ENCODE data around the gene BEAN1.

Gene BEAN1

DNA sequence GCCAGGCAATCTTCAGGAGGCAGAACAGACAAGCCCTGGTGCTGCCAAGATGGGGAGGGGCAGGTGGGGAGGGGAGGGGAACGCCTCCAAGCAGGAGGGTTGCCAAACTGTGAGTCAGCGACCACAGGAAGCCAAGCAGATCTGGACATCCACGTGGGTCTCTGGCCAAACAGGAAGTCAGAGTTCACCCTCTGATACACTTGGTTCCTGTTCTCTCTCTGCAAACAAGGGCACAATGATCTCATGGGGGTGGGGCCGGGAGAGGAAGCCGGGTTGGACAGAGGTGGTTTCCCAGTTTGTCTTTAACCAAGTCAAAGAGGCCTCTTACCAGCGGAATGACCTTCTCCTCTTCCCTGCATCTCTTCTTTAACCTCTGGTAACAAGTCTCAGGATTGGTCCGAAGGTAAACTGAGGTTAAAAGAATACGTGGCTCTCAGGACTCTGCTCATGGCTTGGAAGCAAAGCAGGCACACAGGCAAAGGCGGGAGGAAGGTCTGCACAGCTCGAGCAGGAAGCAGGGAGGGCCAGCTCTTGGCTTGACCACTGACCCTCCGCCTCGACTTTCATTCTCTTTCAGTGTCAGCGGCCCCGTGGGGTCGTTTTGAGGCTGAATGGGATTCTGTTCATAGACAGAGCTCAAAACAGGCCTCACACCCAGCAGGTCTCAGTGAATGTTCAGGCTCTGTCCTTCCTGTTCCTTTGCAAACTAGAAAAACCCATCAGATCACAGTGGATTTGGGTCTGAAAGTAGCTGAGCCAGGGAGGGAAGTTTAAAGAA lies 89.9 kb downstream of the BEAN1 start:
- TF ChIP-seq CTCF (IDR thresholded peaks at IDR 0.05; ENCODE audit: low read depth, low read length, missing control alignments): no peak
- peak; percentile 98 for DNase-seq (ENCODE audit: extremely low read depth, low read depth)
- H3K4me3 ChIP-seq (replicated peaks; ENCODE audit: low read depth, low read length): no peak overlapping the region

DNA sequence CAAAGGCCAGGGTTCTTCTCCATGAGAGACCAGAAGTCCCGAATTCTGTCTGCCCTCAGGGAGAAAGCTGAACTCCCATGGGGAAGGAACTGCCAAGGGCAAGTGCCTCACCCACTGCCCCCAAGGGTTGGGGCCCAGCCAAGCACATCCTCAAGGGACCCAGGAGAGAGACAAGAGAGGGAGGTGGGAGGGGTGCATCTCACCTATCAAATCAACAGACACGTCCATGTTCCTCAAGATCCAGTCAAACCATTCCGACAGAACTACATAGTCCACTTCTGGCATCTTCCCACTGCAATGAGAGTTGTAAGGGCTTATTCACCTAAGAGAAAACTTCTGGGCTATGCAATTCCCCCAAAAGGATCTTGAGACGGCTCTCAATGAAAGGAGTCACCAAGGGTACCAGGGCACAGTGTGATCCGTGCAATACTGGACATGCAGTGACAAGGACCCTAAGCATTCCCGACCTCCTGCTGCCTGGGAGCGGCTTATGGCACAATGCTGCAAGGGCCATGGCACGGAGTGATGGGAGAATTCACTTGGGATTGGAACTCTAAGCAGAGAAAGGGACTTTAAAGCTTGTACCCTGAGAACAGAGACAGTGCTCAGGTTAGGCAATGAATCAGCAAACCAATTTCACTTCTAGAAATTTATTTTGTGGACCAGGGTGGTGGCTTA lies 90.6 kb downstream of the BEAN1 start:
- TF ChIP-seq CTCF (IDR thresholded peaks at IDR 0.05; ENCODE audit: low read depth, low read length, missing control alignments): no peak
- no peak for DNase-seq (ENCODE audit: extremely low read depth, low read depth)
- no peak overlapping the region for H3K4me3 ChIP-seq (replicated peaks; ENCODE audit: low read depth, low read length)

- no peak overlapping the region for H3K4me3 ChIP-seq (replicated peaks; ENCODE audit: low read depth, low read length)
- DNase-seq (ENCODE audit: extremely low read depth, low read depth): no peak
- TF ChIP-seq CTCF (IDR thresholded peaks at IDR 0.05; ENCODE audit: low read depth, low read length, missing control alignments): no peak
These were observed 92.6 kb downstream of the BEAN1 start for GRCh38 chr16:66519482-66520373.

DNA sequence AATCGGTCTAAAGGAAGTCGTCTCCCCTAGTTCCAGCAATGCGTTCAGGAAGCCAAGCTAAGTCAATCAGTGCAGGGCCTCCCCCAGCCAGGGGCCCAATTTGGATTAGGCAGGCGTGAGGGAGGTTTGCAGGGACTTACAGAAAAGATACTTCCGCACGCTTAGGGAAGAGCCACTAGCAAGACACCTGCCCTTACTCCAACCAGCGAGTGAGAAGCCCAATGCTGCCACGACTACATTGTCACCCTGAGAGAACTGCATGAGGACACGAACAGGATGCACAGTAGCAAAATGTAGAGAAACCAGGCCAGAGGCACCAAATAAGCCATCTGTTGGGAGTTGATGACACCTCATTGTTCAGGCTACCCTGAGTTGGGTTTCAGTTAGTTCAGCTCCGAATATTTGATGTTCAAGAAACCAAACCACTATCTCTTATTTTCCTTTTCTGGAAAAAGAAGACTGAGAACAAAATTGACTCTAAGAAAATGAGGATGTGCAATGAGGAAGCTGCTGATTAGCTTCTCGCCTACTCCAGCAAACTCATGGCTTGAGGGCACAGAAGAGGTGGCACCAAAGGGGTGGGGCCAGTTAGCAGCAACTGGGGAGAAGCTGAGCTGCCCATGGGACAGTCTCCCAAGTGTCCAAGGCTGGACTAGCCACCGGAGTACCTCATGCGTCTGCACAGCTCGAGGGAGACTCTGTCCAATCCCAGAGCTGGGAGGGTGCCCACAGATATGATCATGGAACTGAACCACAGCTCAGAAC lies 93.5 kb downstream of the BEAN1 start:
- TF ChIP-seq CTCF (IDR thresholded peaks at IDR 0.05; ENCODE audit: low read depth, low read length, missing control alignments): no peak
- DNase-seq (ENCODE audit: extremely low read depth, low read depth): no peak
- H3K4me3 ChIP-seq (replicated peaks; ENCODE audit: low read depth, low read length): no peak overlapping the region

DNA sequence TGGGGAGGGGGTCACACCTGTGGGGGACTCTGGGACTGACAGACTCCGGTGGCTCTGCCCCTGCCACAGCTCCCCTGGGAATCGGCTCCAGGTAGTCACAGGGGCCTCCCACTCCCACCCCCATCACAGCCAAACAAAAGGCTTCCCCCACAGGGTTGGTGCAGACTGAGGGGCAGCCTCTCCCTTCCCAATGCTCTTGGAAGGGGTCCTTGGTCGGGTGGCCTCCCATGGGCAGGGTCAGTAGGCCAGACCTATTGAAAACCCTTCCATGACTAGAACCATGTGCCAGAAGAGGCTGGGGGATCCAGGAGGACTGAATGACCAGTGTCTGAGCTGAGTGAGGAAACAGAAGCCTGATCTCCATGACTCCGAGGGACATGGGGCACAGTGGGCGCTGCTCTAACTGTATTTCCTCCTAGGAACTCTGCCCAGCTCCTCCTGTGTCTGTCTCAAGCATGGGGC lies 94.2 kb downstream of the BEAN1 start:
- no peak for TF ChIP-seq CTCF (IDR thresholded peaks at IDR 0.05; ENCODE audit: low read depth, low read length, missing control alignments)
- DNase-seq (ENCODE audit: extremely low read depth, low read depth): no peak
- no peak overlapping the region for H3K4me3 ChIP-seq (replicated peaks; ENCODE audit: low read depth, low read length)

All from HFF-Myc (cell line).